ENCODE results near the gene EIF4B.
"Not testable (repeated sequence)": the region's sequence is repeated elsewhere in the genome, so short reads cannot be mapped to it uniquely, and the experiment has no call there.

The EIF4B gene, protein sequence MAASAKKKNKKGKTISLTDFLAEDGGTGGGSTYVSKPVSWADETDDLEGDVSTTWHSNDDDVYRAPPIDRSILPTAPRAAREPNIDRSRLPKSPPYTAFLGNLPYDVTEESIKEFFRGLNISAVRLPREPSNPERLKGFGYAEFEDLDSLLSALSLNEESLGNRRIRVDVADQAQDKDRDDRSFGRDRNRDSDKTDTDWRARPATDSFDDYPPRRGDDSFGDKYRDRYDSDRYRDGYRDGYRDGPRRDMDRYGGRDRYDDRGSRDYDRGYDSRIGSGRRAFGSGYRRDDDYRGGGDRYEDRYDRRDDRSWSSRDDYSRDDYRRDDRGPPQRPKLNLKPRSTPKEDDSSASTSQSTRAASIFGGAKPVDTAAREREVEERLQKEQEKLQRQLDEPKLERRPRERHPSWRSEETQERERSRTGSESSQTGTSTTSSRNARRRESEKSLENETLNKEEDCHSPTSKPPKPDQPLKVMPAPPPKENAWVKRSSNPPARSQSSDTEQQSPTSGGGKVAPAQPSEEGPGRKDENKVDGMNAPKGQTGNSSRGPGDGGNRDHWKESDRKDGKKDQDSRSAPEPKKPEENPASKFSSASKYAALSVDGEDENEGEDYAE

DNA sequence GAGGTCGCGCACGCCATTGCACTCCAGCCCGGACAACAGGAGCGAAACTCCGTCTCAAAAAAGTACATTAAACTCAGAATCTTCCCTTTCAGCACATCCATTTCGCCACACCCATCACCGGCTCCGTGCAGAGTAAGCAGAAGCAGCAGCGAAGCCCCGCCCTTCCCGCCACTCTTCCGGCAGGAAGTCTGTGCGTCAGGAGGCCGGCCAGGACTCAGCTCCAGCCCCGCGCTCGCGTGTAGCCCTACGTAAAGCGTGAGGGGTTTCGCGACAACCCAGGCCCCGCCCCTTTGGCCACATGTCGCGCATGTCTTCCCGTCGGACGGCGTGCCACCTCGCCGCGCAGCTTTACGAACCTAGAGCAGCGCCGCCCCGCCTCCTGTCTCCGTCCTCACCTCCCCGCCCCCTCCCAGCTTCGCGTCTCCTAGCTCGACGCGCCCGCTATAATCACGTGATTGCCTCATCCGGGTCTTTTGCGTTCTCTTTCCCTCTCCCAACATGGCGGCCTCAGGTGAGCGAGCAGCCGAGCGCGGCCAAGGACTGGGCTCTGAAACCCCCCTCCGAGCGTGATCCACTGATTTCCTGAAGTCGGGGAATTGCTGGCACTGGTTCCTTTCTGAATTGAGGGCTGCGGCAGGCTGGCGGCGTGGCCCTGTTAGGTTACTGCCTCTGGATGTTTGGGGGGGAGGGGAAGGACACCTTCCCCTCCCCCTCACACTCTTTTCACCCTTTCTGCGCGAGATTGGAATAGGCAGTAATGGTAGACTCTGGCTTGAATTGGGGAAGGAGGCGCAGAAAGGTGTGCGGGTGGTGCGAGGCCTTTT is at the start of gene EIF4B:
EIF4B (plus strand) TSS at position 471 of the 824 bp plus-strand sequence; CDS start at position 499, 28 bp downstream.
- DNase-seq, result peak; percentile 98 to 100

DNA sequence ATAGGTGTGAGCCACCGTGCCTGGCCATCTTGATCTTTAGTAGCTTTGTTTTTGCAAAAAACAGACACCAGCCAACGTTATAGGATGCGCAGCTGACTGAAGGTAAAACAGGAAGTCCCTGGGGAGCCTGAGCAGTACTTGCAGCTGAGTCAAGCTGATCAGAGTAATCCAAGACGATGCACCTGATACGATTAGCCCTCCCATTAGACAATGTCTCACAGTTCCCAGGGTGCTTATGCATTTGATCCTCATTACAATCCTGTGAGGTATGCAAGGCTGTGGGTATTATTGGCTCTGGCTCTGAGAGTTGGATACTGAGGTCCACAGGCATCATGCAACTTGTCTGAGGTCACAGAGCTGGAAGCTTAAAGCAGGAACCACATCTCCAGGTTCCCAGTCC is 49.3 kb upstream of the EIF4B start:
- DNase-seq, result peak in 1 of 2 experiments; percentile 29

DNA sequence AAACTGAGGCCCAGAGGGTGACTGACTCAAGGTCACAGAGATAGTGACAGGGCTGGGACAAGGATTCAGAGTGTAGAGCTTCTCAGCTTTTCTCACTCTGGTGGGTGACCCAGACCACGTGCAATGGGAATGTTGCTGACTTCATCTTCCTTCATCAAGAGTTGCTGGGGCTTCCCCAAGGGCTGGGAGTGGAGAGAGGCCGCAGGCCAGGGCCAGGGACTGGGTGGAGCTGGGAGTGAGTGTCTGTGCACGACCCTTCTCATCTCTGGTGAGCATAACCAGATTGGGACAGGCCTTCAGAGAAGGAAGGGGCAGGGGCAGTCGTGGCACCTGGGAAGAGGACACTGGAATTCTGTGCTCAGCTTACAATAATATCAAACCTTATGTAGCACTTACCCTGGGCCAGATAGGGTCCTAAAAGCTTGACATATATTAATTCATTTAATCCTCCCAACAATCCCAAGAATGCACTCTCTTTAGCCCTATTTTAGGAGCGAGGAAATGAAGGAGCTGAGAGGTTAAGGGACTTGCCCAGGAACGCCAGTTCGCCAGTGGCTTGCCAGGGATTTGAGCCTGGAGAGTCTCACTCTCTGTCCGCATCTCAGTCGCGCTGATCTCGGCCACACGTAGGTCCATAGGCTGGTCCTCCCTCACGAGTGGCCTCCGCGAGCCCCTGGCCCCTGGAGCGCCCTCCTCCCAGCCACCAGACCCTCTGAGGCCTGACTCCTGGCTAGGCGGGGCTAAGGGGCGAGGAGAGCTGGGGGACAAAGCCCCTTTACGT is 41.5 kb upstream of the EIF4B start:
- DNase-seq, result no peak

DNA sequence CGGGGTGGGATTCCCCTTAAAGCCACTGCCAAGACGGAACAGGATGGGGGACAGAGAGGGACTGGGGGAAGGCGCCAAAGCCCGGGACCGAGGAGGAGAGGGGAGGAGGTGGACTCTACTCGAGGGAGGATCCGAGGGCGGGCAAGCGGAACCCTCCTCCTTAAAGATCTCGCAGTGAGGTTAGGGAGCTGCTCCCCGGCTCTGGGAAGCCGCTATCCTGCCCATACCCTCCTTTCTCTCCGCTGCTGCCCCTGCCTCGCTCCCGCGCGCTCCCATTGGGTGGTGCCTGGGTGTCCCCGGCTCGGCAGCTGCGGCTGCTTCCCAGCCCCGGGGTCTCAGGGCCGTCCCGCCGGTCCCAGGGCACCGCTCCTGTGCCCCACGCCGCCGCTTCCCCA is 40.9 kb upstream of the EIF4B start:
- DNase-seq, result no peak

DNA sequence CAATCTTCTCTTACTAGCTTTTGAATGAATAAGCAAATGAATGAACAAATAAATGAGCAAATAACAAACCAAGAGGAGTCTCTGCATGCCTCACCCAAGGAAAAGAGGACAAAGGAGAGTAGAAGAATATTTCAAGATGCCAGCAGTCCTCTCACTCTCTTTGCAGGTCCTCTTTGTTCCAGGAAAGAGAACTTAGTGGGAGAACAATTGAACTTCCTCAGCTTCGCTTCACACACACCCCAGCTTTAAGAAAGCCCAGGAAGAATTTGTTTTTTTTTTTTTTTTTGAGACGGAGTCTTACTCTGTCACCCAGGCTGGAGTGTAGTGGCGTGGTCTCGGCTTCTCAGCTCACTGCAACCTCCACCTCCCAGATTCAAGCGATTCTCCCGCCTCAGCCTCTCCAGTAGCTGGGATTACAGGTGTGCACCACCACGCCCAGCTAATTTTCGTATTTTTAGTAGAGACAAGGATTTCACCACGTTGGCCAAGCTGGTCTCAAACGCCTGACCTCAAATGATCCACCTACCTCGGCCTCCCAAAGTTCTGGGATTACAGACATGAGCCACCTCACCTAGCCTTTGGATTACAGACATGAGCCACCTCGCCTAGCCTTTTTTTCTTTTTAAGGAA is 37.0 kb upstream of the EIF4B start:
- DNase-seq, result no peak

DNA sequence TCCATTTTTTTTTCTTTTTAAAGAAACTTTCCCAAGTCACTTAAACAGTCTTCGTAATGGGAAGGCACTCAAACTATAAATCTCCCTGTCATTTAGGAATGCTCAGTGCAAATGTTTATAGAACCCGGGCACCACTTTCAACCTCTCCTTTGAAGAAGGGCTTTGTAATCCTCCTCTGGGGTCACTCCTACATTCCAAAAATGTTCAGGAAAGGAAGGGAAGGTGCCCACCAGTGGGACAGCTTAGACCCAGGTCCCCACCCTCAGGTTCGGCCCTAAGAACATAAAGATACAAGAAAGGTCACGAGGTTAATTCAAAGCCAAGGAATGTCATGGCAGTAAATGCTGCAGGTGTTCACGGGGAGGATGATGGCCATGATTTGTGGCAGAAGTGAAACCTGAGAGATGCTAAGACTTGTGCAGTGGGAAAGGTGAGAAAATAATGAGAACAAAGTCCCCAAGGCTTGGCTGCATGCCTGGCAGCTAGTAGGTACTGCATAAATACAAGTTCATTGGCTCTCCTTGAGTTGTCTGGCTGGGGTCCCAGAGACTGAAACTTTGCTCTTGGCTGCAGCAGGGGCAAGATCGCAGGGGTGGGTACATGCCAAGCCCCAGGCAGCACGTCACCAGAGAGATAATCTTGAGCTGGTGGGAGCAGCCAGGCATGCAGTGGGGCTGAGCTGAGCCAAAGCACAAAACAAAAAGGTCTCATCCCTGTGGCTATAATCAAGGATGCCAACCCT is 36.3 kb upstream of the EIF4B start:
- DNase-seq, result no peak

DNA sequence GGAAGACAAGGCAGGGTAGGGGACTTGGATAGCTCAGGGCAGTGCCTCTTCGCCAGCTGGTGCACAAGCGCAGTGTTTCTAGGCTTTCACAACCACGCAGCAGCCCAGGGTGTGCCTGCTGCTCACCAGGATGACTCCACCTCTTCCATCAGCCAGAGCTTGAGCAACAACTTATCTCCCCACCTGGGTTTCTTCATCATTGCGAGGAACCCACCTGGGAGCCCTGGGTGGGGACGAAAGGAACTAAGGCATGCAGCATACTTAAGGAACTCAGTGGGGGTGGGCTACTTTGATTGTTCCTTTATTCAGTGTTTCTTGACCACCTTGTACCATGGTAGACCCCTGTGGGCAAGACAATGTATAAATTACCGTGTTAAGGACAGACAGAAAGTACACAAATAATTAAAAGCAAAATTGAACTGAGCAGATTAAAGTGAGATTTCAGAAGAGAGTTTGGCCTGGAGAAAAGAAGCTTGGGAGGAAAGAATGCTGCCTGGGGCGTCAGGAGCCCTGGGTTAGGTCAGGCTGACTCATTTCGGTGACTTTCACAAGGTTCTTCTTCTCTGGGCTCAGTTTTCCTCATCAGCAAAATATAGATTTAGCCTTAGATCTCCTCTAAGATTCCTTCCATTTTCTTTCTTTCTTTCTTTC is 34.5 kb upstream of the EIF4B start:
- no peak for DNase-seq

DNA sequence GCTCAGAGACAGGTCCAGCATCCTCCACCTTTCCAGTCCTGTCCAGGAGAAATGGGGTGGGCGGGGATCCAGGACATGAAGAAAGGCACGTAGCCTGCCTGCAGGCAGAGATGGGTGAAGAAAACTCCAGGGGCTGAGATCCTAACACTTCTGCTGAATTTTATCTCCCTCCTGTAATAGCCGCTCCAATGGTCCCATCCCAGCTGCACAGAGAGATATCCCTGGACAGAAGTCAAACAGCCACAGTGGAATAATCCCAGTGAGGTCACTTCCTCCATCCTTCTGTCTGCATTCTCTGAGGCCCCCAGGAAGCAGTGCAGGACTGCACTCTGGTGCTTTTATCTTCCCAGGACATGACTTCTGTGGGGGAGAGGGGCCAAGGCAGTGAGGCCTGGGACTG is 31.1 kb upstream of the EIF4B start:
- no peak for DNase-seq

DNA sequence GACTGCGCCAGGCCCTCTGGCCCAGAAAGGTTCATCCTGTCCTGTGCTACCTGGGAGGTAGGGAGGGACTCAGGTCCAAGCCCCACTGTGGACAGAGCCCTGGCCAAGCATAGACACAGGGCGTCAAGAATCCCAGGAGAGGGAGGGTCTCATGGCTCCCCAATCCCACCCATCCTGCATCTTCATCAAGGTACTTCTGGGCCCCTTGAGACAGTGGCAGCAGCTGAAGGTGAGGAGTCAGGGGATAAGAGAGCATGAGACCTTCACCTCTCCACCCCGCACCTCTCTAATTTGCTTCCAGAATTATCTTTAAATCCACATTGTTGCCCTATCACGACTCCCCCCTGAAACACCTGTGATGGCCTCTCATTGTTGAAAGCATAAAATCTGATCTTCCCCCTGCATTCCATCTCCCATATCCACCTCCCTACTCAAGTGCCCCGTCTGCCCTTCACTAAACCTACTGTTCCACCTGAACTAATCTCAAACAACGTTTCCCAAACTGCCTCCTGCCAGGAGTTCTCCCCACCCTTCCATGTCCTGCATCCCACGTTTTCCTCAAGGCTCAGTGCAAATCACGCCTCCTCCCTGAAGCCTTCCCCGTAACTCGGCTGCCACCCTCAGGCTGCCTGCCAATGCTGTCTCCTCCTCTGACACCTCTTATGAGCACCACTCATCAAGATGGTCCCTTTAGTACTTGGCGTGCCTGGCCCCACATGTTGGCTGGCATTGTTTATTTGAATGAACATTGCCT is 30.3 kb upstream of the EIF4B start:
- DNase-seq, result peak; percentile 30 to 47

DNA sequence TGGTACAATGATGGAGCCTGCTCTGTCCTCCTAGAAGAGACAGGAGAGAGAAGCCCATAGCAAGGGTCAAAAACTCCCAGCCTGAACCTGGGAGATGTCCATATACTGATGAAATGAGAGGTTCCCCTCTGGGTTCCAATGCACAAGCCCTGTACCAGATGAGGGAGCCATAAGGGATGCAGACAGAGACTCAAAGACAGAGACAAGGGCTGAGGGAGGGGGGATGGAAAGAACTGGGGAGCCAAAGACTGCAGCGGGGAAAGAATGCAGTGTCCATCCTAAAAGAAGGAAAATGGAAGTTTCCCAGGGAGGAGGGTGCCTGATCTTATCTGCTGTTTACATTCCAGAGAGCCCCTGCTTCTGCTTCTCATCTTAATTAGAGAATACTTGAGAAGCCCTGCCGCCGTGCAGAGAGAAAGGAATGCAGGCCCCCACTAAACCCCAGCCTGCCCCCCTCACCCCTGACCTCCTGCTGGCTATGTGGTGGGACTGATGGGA is 29.6 kb upstream of the EIF4B start:
- DNase-seq, result no peak

DNA sequence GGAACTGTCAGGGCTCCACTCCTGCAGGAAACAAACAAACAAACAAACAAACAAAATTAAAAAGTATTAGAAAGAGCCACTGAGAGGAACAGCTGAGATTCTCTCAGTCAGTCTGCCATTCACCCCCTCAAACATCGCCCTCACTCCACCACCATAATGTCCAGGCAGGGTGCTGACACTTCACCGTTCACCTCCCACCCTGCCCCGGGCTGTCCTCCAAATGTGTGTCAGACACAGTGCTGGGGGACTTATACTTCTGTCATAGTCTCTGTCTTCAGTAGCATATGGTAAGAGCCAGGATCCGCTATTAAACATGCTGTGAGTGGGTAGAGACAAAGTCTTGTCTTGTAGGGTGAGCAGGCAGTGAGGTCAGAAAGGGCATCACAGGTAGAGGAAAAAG is 29.1 kb upstream of the EIF4B start:
- no peak for DNase-seq

DNA sequence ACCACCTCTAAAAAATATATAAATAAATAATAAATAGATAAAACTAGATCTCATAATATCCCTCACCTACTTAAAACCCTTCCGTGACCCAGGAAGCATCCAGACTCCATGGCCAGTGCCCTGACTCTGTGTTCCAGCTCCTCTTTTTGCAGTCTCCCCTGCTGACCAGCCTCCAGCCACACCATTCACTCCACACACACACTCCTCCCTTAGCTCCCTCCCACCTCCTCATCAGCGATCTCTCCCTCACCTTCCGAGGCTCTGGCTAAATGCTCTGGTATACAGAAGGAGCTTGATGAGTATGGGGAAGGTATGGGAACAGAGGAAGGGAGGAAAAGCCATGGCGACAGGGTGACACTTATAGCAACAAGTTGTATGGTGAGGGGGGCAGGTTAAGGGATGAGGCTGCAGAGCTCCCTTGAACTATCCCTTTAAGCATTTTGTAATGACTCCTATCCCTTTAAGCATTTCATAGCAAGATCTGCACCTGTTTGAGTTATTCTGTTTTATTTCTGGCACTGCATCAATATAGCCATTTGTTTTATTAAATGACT is 26.1 kb upstream of the EIF4B start:
- DNase-seq, result no peak

DNA sequence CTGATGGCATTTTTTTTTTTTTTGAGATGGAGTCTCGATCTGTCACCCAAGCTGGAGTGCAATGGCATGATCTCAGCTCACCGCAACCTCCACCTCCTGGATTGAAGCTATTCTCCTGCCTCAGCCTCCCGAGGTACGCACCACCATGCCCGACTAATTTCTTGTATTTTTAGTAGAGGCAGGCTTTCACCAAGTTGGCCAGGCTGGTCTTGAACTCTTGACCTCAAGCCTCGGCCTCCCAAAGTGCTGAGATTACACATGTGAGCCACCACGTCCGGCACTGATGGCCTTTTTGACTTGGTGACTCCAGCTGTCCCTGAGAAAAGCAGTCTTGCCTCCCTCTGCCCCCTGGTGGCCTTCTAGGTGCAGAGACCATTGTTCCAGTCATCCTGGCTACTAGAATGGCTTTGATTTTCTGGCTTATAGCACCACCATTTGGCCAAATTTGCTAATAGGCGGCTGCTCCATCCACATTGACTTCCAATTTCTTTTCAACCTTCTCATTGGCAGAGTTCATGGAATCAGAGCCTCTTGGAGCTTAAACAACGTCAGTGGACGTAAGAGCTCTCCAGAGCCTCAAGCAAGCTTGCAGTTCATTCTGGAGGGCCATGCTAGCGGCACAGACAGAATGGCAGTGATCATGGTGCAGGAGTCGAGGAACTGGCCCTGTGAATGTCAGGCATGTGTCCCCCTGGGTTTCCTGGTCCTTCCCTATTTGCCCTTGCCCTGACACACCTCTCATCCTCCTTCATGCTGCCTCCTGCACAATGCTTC is 25.4 kb upstream of the EIF4B start:
- peak; percentile 83 to 91 for DNase-seq

DNA sequence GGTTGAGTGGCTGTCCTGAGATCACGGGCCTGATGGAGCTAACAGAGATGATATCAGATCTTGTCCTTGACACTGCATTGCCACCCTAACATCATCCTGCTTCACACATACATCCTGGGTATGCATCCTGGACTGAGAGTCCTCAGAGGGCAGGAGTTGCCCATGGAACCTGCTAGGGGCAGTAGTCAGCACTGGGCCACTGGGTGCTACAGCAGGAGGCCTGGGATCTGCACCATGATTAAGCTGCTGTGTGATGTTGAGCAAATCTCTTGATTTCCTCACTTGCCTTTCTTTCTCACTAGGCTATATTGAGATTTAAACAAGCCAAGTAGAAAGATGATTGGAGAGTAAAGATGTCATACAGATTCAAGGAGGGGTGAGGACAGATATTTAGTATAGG is 22.1 kb upstream of the EIF4B start:
- DNase-seq, result no peak

DNA sequence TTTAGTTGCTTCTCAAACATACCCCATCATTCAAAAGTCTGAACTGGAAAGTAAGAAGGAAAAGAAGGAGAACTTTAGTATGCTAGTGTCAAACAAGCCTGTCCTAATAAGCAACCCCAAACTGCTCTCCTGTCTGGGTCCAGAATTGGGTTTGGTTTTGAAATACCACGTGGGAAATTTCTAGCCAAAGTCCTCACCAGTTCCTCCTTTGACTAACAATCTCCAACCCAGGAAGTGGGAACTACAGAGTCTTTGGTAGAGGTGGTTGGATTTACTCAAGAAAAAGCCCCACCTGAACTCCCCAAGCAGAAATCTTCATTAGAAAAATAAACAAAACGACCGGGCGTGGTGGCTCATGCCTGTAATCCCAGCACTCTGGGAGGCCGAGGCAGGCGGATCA is 17.4 kb upstream of the EIF4B start:
- DNase-seq, result no peak

DNA sequence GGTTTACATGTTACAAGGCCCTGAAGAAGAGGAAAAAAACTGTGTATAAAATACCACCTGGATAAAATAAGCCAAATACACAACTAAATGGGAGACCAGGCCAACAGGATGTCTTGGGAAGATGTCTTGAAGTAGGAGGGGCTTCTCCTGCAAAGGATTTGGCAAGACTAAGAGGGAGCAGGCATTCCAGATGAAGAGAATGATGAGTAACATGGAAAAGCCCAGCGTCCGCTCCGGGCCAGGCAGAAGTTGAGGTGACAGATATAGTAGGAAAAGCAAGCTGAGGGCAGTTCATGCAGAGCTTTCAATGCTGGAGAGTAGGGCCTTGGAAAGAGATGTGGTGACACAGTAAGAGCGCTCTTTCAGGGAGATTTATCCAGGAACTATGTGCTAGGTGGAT is 16.1 kb upstream of the EIF4B start:
- DNase-seq, result no peak

DNA sequence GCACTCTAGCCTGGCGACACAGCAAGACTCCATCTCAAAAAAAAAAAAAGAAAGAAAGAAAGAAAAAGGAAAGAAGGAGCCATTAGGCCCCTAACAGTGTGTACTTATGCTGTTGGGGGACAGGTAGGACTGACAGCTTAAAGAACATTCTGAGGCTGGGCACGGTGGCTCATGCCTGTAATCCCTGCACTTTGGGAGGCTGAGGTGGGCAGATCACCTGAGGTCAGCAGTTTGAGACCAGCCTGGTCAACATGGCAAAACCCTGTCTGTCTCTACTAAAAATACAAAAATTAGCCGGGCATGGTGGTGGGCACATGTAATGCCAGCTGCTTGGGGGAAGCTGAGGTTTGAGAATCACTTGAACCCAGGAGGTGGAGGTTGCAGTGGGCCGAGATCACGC is 14.0 kb upstream of the EIF4B start:
- not testable (repeated sequence) for DNase-seq

DNA sequence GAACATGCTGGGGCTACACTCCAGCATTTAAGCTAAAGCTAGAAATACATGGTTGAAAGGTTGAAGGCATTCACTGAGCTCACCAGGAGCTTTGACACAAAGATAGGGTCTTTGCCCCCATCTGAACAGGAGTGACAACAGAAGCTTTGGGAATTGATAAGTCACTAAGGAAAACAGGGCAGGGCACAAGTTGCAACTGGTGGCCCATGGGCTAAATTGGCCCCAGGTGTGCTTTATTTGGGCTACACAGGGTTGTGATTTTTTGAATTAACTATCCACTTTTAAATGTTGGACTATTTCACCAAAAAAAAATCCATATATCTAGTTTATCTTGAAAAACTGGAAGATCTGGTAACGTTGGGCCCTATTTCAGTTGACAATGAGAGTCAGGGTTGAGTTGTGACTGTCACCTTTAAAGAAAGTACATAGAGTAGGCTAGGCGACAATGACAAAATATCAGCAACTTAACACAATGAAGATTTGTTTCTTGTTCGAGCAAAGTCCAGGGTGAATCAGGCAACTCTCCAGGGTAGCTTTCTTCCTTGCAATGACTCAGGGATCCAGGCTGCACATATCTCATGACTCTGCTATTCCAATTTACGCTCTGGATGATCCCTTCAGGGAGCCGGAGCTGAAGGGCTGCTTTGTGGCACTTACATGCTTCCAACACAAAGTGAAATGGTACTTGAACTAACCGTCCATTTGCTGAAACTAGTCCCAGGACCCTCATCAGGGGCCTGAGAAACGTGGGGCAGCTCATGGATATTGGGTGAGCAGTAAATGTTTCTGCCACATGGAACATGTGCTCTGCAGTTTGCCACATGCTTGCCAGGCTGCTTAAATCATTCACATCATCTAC is 13.3 kb upstream of the EIF4B start:
- no peak for DNase-seq

All from NCI-H187 (cell line).